NCI-H69 (cell line): ENCODE measurements around the gene NXPH4.
A peak's percentile ranks its signal among the peaks of the same experiment; 100 is the strongest.

Source experiments
- DNase-seq: peaks from one replicate; lab custom pipeline; 2025; lab: John Stamatoyannopoulos, UW

The NXPH4 gene

DNA sequence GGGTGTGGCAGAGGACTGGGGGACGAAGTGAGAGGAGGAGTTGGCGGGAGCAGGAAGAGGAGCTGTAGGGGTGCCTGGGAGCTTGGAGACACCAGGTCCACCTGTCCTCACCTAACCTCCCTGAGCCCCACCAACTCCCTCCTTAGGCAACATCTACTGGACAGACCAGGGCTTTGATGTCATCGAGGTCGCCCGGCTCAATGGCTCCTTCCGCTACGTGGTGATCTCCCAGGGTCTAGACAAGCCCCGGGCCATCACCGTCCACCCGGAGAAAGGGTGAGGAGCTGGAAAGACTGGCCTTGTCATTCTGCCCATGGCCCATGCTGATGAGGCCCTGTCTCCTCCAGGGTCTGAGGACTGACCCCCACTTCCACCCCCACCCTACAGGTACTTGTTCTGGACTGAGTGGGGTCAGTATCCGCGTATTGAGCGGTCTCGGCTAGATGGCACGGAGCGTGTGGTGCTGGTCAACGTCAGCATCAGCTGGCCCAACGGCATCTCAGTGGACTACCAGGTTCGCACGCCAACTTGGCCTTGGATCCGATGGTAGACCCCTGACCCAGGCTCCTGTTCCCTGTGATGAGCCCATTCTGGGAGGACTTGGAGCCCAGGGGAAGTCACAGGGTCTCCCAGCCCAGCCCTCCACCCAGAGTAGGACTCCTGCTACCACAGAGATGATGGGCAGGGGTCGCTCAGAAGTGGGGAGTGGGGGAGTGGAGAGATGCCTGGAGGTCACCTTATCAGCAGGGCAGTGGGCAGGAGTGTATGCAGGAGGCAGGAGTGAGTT, 32.5 kb upstream of the NXPH4 start:
- no peak for DNase-seq

GRCh38 chr12:57185403-57185802, 31.2 kb upstream of the NXPH4 start:
- no peak for DNase-seq

DNA sequence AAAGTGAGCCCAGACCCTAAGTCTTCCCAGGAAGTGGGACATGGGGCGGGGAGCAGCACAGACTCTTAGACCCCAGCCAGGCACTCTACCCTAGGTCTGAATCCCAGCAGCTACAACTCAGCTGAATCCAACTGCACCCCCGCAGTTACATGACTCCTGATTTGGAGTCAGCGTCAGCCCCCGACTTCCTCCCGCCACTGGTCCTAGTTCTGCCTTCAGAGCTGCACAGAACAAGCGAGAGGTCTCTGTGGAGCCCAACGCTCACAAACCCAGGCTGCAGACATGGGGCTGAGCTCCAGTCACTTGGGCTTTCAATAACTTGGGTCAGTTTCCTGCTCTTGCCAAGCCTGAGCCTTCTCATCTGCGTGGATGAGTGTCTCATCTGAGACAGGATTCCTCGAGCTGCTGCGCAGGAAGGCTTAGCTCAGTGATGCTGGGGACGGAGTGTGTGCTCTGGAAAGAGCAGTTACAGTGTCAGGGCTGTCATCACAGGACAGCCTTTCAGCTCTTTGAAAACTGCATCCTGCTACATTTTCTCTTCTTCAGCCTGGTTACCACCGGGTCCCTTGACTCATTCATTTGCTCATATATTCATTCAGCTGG, 30.6 kb upstream of the NXPH4 start:
- no peak for DNase-seq

DNA sequence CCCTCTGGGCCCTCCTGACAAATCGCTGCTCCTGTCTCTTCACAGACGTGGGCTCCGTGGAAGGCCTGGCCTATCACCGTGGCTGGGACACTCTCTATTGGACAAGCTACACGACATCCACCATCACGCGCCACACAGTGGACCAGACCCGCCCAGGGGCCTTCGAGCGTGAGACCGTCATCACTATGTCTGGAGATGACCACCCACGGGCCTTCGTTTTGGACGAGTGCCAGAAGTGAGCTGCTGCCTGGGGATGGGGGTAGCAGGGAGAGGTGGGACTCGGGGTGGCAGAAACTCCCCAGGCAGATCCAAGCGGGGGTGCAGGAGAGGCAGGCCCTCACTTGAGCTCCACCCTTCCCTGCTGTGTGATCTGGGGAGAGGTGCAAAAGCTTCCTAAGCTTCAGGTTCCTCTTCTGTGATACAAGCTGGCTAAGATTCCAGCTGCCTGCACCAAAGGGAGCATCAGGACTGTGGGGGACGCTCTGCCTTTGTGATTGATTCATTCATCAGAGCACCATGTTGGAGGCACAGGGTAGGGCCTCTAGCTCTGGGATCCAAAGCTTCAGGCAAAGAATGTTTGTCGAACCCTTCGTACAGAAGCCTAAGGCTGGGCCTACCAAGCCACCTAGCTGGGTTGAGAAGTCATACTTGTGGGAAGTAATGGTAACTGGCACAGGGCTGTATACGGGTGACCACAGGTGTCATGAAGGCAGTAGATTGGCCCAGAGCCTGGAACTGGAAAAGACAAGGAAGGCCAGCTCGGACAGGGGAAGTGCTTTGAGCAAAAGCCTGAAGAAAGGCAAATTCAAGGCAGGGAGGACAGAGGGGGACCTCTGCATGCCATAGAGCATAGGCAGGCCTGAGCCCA, 29.1 kb upstream of the NXPH4 start:
- peak; percentile 13 for DNase-seq

GRCh38 chr12:57188090-57188425, 28.5 kb upstream of the NXPH4 start:
- no peak for DNase-seq

DNA sequence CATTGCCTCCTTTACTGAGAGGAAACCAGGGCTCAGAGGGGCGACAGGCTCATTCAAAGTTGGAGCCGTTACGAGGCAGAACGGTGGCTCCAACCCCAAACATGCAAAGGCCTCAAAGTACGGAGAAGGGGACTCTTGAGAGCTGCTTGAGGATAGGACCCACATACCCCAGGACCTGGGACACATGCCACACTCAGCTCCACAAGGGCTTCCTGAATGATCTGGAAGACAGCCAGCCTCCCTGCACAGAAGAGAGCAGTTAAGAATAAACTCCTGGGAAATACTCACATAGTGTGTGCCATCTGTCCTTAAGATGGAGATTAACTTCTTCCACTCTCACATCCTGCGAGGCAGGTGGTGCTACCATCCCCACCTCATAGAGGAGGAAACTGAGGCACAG, 26.6 kb upstream of the NXPH4 start:
- DNase-seq: peak; percentile 64

GRCh38 chr12:57190821-57191220, 25.8 kb upstream of the NXPH4 start:
- no peak for DNase-seq

- no peak for DNase-seq
These were observed 25.2 kb upstream of the NXPH4 start for GRCh38 chr12:57191410-57191809.

DNA sequence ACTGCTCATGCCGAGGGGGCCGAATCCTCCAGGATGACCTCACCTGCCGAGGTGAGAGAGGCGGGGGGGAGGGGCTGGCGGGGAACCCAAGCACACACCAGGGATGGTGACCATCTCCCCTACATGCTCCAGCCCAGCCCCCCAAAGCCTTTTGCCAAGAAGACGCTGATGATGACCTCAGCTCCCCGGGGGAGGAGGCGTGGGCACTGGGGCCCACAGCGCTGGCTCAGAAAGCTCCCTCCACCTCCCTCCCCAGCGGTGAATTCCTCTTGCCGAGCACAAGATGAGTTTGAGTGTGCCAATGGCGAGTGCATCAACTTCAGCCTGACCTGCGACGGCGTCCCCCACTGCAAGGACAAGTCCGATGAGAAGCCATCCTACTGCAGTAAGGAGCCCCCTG, 23.7 kb upstream of the NXPH4 start:
- no peak for DNase-seq

GRCh38 chr12:57193706-57194245, 22.8 kb upstream of the NXPH4 start:
- DNase-seq: no peak

DNA sequence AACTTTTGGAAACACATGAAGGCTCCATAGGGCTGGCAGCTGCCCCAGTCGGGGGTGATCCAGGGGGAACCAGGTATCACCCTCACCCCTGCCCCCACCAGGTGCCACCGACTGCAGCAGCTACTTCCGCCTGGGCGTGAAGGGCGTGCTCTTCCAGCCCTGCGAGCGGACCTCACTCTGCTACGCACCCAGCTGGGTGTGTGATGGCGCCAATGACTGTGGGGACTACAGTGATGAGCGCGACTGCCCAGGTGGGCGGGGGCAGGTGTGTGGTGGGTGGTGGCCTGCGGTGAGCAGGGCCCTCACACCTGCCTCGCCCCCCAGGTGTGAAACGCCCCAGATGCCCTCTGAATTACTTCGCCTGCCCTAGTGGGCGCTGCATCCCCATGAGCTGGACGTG, 22.3 kb upstream of the NXPH4 start:
- peak; percentile 16 for DNase-seq

DNA sequence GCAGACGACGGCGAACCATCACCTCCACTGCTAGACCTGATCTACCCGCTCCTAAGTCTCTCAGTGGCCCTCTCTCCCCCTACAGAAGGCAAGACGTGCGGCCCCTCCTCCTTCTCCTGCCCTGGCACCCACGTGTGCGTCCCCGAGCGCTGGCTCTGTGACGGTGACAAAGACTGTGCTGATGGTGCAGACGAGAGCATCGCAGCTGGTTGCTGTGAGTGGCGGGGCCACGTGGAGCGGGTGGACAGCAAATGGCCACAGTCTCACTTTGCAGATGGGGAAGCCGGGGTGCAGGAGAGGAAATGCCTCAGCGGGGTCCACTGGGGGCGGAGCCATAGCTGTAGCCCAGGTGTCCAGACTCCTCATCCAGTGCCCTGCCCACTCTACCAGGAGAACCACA, 21.4 kb upstream of the NXPH4 start:
- DNase-seq: no peak

DNA sequence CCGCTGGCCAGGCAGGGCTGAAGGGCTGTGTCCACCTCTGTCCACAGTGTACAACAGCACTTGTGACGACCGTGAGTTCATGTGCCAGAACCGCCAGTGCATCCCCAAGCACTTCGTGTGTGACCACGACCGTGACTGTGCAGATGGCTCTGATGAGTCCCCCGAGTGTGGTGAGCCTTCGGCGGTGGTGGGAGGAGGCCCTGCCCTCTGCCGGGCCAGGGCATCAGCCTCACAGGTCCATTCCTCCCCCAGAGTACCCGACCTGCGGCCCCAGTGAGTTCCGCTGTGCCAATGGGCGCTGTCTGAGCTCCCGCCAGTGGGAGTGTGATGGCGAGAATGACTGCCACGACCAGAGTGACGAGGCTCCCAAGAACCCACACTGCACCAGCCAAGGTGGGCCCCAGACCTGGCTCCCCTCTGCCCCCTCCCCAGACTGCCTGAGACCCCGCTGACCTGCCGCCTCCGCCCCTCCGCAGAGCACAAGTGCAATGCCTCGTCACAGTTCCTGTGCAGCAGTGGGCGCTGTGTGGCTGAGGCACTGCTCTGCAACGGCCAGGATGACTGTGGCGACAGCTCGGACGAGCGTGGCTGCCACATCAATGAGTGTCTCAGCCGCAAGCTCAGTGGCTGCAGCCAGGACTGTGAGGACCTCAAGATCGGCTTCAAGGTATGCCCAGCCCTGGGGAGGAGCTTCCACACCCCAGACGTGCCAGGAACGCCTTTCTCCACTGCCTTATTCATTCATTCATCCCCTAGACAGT, 20.8 kb upstream of the NXPH4 start:
- no peak for DNase-seq

- DNase-seq: peak; percentile 42
These were observed 20.2 kb upstream of the NXPH4 start for GRCh38 chr12:57196439-57196838.

DNA sequence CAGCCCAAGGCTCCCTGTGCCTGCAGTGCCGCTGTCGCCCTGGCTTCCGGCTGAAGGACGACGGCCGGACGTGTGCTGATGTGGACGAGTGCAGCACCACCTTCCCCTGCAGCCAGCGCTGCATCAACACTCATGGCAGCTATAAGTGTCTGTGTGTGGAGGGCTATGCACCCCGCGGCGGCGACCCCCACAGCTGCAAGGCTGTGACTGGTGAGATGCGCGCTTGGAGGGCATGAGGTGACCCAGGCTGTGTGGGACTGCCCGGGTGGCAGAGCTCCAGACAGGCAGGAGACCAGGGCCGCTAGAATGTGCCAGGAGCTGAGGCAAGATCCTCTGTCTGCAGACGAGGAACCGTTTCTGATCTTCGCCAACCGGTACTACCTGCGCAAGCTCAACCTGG, 19.6 kb upstream of the NXPH4 start:
- DNase-seq: no peak

GRCh38 chr12:57198329-57198728, 18.3 kb upstream of the NXPH4 start:
- DNase-seq: no peak

DNA sequence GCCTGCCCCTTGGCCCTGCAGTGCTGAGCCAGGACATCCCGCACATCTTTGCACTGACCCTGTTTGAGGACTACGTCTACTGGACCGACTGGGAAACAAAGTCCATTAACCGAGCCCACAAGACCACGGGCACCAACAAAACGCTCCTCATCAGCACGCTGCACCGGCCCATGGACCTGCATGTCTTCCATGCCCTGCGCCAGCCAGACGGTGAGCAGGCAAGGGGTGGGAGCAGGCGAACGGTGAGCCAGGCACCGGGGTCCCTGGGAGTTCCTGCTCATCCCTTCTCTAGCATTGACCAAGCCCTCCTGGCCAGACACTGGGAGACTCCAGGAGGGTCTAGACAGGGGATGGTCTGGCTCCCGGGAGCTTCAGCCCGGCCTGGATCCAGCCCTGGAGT, 17.4 kb upstream of the NXPH4 start:
- no peak for DNase-seq

DNA sequence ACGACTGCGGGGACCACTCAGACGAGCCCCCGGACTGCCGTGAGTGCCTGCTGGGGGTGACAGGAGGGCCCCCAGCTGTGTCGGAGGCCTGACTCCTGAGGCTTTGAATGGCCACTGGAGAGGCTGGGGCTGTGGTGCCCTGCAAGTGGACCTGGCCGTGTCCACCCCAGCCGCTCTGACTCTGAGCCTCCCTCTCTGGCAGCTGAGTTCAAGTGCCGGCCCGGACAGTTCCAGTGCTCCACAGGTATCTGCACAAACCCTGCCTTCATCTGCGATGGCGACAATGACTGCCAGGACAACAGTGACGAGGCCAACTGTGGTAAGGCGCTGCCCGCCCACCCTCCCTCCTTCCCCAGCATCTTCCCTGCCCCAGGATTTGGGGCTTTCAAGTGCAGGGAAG, 16.1 kb upstream of the NXPH4 start:
- no peak for DNase-seq

GRCh38 chr12:57201219-57201618, 15.4 kb upstream of the NXPH4 start:
- DNase-seq: no peak

GRCh38 chr12:57201631-57202030, 15.0 kb upstream of the NXPH4 start:
- DNase-seq: no peak

DNA sequence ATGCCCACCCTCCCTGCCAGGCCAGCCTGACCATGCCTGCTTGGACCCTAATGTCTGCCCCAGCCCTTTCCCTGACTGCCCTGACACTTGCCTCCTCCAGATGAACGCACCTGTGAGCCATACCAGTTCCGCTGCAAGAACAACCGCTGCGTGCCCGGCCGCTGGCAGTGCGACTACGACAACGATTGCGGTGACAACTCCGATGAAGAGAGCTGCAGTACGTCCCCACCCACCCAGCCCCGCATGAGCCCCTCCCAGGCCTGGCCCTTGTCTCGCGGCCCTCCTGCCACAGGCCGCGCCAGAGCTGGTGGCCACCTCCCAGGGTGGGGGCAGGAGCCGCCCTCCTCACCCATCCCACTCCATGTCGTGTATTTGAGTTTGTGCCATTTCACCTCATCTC, 14.3 kb upstream of the NXPH4 start:
- no peak for DNase-seq

DNA sequence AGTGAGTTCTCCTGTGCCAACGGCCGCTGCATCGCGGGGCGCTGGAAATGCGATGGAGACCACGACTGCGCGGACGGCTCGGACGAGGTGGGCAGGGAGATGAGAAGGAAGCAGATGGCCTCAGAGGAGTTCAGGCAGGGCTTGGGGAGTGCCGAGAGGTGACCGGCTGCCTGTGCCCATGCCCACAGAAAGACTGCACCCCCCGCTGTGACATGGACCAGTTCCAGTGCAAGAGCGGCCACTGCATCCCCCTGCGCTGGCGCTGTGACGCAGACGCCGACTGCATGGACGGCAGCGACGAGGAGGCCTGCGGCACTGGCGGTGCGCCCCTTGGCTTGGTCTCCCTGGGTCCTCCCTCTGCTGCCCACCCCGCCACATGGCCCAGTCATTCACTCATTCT, 13.4 kb upstream of the NXPH4 start:
- no peak for DNase-seq
